Cardiac septum (tissue), 1 donor: ENCODE measurements around the gene SFTPB. TPM values are rescaled to one million over a fixed set of nuclear protein-coding genes. Genes with fewer than 3 reads are reported as not detected.
"Not testable (repeated sequence)": the region's sequence is repeated elsewhere in the genome, so short reads cannot be mapped to it uniquely, and the experiment has no call there.

ENCODE experiments used
- DNase-seq: peaks from one replicate; pipeline ENCODE4 v3.0.0-alpha.2; 2020; ENCODE audit warnings: low spot score
- intact Hi-C: fragments of 100-400 bp; cut with DNase I; formaldehyde crosslinking; loops from one replicate; pipeline ENCODE4 v1.14.0; 2022
- total RNA-seq: library from RNA; stranded (reverse); fragmentation: NEBNext Ultra II Directional; extraction: Animal tissue kit (Norgen Biotek cat#: 25700); gene quantifications from one replicate; pipeline ENCODE4 v1.2.1, GENCODE V29; 2021
- donor health status: DM: no; HTN: no; CAD: no.

SFTPB gene
- total RNA-seq, 1 donor from 2014 or later, result not detected

- intact Hi-C loops, result no loop called here
- DNase-seq, result no peak
These were observed 36.7 kb downstream of the SFTPB start for GRCh38 chr2:85631316-85631715.

DNA sequence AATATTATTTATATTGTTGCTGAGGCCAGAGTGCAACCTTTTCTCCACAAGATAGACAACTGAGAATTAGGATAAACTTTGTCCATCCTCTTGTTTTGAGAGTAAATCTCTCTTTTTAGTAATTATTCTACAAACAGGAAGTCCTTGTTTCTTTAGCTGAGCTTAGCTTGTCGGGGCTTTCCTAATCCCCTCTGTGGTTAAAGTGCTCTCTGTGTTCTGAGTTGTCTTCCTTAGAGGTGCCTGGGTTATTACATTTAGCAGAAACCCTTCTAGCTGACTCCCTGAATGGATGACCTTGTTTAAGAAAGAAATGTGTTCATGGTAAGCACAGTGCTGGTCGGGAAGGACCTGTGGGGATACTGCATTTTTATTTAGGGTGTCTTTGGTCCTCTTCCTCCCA is 39.3 kb downstream of the SFTPB start:
- no peak for DNase-seq
- intact Hi-C loops, result no loop called here

- intact Hi-C loops, result no loop called here
These were observed 44.0 kb downstream of the SFTPB start for GRCh38 chr2:85623991-85624390.

GRCh38 chr2:85621338-85621737 is 46.7 kb downstream of the SFTPB start:
- DNase-seq, result peak; percentile 9
- intact Hi-C loops, result no loop called here

More at GRCh38 chr2:85623991-85624390, 44.0 kb downstream of the SFTPB start:
- DNase-seq, result no peak

DNA sequence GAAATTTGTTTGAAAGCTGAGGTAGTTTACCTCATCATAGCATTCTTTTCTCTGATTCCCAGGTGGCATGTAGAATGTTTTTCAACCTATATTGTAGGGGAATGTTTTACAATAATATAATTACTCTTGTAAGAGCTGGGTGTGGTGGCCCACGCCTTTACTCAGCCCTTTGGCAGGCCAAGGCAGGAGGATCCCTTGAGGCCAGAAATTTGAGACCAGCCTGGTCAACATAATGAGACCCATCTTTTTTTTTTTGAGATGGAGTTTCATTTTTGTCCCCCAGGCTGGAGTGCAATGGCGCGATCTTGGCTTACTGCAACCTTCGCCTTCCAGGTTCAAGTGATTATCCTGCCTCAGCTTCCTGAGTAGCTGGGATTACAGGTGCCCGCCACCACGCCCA is 48.4 kb downstream of the SFTPB start:
- intact Hi-C loops, result no loop called here
- DNase-seq, result peak; percentile 1

DNA sequence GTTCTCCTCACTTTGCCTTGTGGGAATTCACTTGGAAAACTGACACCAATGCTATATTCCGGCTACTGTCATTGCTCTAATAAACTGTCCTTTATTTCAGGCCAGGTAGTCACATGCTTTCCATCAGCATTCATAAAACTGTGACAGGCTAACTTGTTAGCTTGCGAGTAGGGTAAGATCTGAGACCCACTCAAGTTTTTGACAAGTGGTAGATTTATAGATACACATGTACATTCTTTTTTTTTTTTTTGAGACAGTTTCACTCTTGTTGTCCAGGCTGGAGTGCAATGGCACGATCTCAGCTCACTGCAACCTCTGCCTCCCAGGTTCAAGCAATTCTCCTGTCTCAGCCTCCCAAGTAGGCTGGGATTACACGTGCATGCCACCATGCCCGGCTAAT is 50.3 kb downstream of the SFTPB start:
- intact Hi-C loops, DNase-seq: not testable (repeated sequence)

DNA sequence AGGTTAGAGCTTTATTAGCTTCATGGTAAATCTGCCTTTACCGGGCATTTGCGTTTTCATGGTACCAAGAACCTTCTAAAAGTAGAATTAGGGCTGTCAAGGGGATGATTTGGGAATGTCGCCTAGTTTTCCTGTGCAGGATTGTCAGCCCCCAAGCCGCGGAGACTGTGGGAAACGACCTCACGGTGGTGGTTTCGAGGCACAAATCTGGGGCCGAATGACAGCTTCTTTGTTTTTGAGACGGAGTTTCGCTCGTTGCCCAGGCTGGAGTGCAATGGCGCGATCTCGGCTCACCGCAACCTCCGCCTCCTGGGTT is 52.6 kb downstream of the SFTPB start:
- intact Hi-C loops, result no loop called here
- DNase-seq, result no peak

GRCh38 chr2:85614757-85615156 is 53.2 kb downstream of the SFTPB start:
- intact Hi-C loops, result not testable (repeated sequence)

DNA sequence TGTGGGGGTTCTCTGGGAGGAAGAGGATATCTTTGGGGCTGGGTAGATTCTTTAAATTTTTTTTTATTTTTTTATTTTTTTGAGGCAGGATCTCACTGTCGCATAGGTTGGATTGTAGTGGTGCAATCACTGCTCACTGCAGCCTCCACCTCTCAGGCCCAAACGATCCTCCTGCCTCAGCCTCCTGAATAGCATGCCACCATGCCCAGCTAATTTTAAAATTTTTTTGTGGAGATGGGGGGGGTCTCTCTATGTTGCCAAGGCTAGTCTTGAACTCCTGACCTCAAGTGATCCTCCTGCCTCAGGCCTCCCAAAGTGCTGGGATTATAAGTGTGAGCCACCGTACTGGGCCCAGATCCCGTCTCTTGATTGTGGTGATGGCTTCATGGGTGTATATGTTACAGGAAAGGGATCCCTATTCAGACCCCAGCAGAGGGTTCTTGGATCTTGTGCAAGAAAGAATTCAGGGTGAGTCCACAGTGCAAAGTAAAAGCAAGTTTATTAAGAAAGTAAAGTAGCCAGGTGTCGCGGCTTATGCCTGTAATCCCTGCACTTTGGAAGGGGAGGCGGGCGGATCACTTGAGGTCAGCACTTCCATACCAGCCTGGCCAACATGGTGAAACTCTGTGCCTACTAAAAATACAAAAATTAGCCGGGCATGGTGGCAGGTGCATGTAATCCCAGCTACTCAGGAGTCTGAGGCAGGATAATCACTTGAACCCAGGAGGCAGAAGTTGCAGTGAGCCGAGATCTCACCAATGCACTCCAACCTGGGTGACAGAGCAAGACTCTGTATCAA is 54.1 kb downstream of the SFTPB start:
- intact Hi-C loops, result no loop called here
- no peak for DNase-seq

More at GRCh38 chr2:85614757-85615156, 53.2 kb downstream of the SFTPB start:
- DNase-seq, result not testable (repeated sequence)

DNA sequence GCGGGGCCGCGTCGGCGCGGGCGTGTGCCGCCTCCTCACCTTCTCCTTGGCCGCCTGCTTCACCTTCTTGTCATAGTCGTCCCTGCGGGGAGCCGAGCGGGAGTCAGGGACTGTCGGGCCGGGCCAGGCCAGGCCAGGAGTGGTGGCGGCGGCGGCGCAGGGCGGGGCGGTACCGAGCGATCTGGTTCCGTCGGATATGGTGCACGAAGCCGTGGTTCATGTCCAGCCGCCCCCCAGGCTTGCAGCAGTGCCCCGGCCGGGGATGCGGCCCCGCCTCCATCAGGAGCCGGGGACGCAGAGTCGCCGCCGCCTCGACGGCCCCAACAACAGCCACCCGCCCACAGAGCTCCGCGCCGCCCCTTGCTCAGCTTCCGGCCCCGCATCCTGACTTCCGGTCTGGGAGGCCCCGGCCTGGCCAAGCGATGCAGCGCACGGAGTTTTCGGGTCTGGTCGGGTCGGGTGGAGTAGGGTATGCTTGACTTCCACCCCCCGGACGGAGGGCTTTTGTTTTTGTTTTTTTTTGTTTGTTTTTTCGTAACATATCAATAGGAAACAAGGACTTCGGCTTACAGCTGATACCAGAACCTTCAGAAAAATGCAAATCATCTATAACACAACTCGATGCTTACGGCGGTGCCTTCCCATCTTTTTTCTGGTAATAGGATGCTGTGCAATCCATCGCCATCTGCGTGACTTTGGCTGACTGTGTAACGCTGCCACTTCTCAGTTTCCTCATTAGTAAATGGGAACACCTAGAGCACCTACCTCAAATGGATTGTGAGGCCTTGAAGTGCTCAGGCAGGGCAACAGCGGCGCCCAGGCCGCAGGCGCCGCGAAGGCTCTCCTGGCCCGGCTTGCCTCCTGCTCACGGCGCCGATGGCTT is 56.1 kb downstream of the SFTPB start, which contains the start of gene C2orf68:
TSS of gene C2orf68 (minus strand) at position 362 of the 883 bp plus-strand sequence. CDS start at position 280, 82 bp downstream.
- peak; percentile 96 for DNase-seq
- intact Hi-C loops, result no loop called here

DNA sequence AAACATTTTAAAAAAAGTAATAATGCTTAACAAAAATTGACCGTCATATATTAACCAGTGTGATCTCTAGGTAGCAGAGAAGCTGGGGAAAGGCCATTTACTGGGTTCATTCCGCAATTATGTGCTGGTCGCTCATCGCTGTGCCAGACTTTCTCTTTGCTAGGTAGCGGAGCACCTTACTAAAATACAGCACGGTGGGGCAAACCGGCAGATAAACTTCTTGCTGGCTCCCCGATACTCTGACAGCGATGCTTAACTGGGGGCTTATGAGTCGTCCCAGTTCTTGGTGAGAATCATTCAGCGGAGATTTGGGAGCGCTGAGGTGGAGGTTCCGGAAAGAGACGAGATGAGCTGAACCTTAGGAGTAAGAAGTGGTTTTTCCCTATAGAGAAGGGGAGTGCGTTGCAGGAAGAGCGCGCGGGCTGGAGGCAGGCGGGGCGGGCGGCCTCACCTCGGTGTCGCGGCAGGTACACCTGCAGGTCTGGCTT is 56.7 kb downstream of the SFTPB start:
- no peak for DNase-seq
- intact Hi-C loops, result no loop called here

Other genes starting within 250 kb of the SFTPB start
- not detected for gene SH2D6, start 249.5 kb downstream of the SFTPB start, total RNA-seq
- gene MAT2A, start 129.0 kb downstream of the SFTPB start, total RNA-seq, result 146 TPM
- gene GGCX, start 106.7 kb downstream of the SFTPB start, total RNA-seq, result 23.3 TPM
- 8.2 TPM for gene VAMP8, start 90.6 kb downstream of the SFTPB start, total RNA-seq
- gene VAMP5, start 83.8 kb downstream of the SFTPB start, total RNA-seq, result 27.9 TPM
- 82.4 TPM for gene RNF181, start 72.5 kb downstream of the SFTPB start, total RNA-seq
- 11.4 TPM for gene TMEM150A, start 65.5 kb downstream of the SFTPB start, total RNA-seq
- 26.3 TPM for gene C2orf68, start 56.1 kb downstream of the SFTPB start, total RNA-seq
- gene USP39, start 52.0 kb downstream of the SFTPB start, total RNA-seq, result 28.4 TPM
- gene GNLY, start 26.2 kb upstream of the SFTPB start, total RNA-seq, result 2.3 TPM
- 21.0 TPM for gene ATOH8, start 85.8 kb upstream of the SFTPB start, total RNA-seq
- gene ST3GAL5, start 220.8 kb upstream of the SFTPB start, total RNA-seq, result 3.8 TPM